ENCODE data around the gene CD3G. TPM values are rescaled to one million over a fixed set of nuclear protein-coding genes. Genes with fewer than 3 reads are reported as not detected.
A peak's percentile ranks its signal among the peaks of the same experiment; 100 is the strongest.

CD3G gene
- polyA plus RNA-seq, 3 donors: 0.84 to 1.9 TPM; not detected in 1

DNA sequence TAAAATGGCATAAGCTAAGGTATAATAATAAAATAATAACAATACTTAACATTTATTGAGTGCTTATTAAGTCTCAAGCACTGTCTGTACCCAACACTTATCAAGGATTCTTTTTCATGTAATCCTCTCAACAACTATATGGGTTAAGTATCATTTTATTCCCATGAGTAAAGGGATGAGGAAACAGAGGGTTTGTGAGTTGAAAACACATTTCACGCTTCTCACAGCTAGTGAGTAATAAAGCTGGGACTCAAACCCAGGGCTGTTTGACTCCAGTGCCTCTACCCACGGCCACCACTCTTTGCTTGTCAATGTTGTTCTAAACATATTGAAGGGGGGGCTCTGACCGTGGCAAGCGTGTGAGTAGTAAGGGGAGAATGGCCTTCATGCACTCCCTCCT, 30.9 kb upstream of the CD3G start:
- Histone ChIP-seq H3K9me3 (replicated peaks in 1 of 2; ENCODE audit: control insufficient read depth in 1 of 2, insufficient read depth in 1 of 2, low read length in 2 of 2) (no peaks in the 10 kb centered on the region), H3K4me3 (replicated peaks in 1 of 3; ENCODE audit: low read depth in 2 of 3, low read length in 3 of 3) (no peak overlapping the region), H3K79me2 (ENCODE audit: insufficient read depth, low read length) (no peaks in the 10 kb centered on the region), H3K27ac (ENCODE audit: low read depth in 1 of 2, low read length in 2 of 2) (no peak overlapping the region), H3K4me1 (ENCODE audit: control insufficient read depth in 1 of 2, insufficient read depth in 2 of 2, low read length in 2 of 2) (peaks cover 32 to 34% of the 10 kb centered on the region in 2 donors), H3K36me3 (replicated peaks in 1 of 2; ENCODE audit: control insufficient read depth in 1 of 2, insufficient read depth in 2 of 2, low read length in 2 of 2) (no peaks in the 10 kb centered on the region), H3K27me3 (ENCODE audit: control insufficient read depth in 2 of 2, insufficient read depth in 2 of 2, low read length in 2 of 2) (no peaks in the 10 kb centered on the region), H3K4me2 (replicated peaks; ENCODE audit: extremely low read depth, low read length, poor library complexity, severe bottlenecking) (no peak overlapping the region), H3K9ac (ENCODE audit: insufficient read depth, low read length, poor library complexity, severe bottlenecking) (no peak overlapping the region), H2AFZ (ENCODE audit: insufficient read depth, low read depth, low read length, poor library complexity, severe bottlenecking) (no peak overlapping the region), H4K20me1 (ENCODE audit: insufficient read depth, low read length) (no peaks in the 10 kb centered on the region)
- intact Hi-C loops (cut with micrococcal nuclease): no loop called here
- Mint-ChIP-seq H3K9me3 (peaks cover 0 to 4% (median 0%) of the 10 kb centered on the region in 7 donors), H3K27ac (no peak overlapping the region), H3K27me3 (ENCODE audit: low read depth in 3 of 3) (peaks cover 0 to 4% (median 3%) of the 10 kb centered on the region in 3 donors), H3K36me3 (no peaks in the 10 kb centered on the region), H3K4me3 (no peak overlapping the region), H3K4me1 (peaks cover 32% of the 10 kb centered on the region)
- TF ChIP-seq, protein P1, sequence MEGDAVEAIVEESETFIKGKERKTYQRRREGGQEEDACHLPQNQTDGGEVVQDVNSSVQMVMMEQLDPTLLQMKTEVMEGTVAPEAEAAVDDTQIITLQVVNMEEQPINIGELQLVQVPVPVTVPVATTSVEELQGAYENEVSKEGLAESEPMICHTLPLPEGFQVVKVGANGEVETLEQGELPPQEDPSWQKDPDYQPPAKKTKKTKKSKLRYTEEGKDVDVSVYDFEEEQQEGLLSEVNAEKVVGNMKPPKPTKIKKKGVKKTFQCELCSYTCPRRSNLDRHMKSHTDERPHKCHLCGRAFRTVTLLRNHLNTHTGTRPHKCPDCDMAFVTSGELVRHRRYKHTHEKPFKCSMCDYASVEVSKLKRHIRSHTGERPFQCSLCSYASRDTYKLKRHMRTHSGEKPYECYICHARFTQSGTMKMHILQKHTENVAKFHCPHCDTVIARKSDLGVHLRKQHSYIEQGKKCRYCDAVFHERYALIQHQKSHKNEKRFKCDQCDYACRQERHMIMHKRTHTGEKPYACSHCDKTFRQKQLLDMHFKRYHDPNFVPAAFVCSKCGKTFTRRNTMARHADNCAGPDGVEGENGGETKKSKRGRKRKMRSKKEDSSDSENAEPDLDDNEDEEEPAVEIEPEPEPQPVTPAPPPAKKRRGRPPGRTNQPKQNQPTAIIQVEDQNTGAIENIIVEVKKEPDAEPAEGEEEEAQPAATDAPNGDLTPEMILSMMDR (IDR thresholded peaks at IDR 0.05): no peak
- DNase-seq: no peak
- no CpG with 5 or more reads among the region's 4 CpGs for WGBS (ENCODE audit: insufficient coverage)

DNA sequence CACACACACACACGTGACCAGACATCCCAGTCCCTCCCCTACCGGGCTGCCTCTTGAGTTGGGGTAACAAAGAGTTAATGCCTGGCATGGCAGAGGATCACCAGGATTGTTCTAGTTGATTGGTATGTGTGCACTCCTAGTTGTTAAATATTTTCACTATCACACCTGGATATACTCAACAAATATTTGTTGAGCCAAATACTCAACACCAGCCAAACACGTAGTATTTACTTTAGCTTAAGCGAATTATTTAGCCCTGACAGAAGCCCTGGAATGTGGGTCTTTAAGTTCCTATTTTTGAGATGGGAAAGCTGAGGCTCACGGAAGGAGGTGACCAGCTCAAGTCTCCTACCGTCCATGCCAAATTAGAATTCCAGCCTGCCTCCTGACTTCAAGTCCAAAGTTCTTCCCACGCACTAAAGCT, 29.1 kb upstream of the CD3G start:
- Histone ChIP-seq H2AFZ (ENCODE audit: insufficient read depth, low read depth, low read length, poor library complexity, severe bottlenecking) (peak overlapping the region; percentile 47), H3K9ac (ENCODE audit: insufficient read depth, low read length, poor library complexity, severe bottlenecking) (no peak overlapping the region), H3K27ac (ENCODE audit: low read depth in 1 of 2, low read length in 2 of 2) (no peak overlapping the region), H3K4me2 (replicated peaks; ENCODE audit: extremely low read depth, low read length, poor library complexity, severe bottlenecking) (no peak overlapping the region), H4K20me1 (ENCODE audit: insufficient read depth, low read length) (no peaks in the 10 kb centered on the region), H3K9me3 (replicated peaks in 1 of 2; ENCODE audit: control insufficient read depth in 1 of 2, insufficient read depth in 1 of 2, low read length in 2 of 2) (no peaks in the 10 kb centered on the region), H3K79me2 (ENCODE audit: insufficient read depth, low read length) (no peaks in the 10 kb centered on the region), H3K36me3 (replicated peaks in 1 of 2; ENCODE audit: control insufficient read depth in 1 of 2, insufficient read depth in 2 of 2, low read length in 2 of 2) (no peaks in the 10 kb centered on the region), H3K4me3 (replicated peaks in 1 of 3; ENCODE audit: low read depth in 2 of 3, low read length in 3 of 3) (no peak overlapping the region), H3K4me1 (ENCODE audit: control insufficient read depth in 1 of 2, insufficient read depth in 2 of 2, low read length in 2 of 2) (peaks cover 50 to 51% of the 10 kb centered on the region in 2 donors), H3K27me3 (ENCODE audit: control insufficient read depth in 2 of 2, insufficient read depth in 2 of 2, low read length in 2 of 2) (no peaks in the 10 kb centered on the region)
- Mint-ChIP-seq H3K27me3 (ENCODE audit: low read depth in 3 of 3) (peaks cover 0 to 4% (median 0%) of the 10 kb centered on the region in 3 donors), H3K9me3 (peaks cover 0 to 4% (median 2%) of the 10 kb centered on the region in 7 donors), H3K4me1 (peaks cover 50% of the 10 kb centered on the region), H3K27ac (peak overlapping the region in 2 of 7 donors; percentile 78 to 80), H3K4me3 (peak overlapping the region in 1 of 2 donors; percentile 57), H3K36me3 (no peaks in the 10 kb centered on the region)
- TF ChIP-seq, protein P1 (IDR thresholded peaks at IDR 0.05): no peak
- no peak for DNase-seq
- WGBS (ENCODE audit: insufficient coverage): 100% methylated on average over 1 of the region's 7 CpGs
- intact Hi-C loops (cut with micrococcal nuclease): no loop called here

All from CD14-positive monocyte (primary cell).